ENCODE measurements around the gene RHOA.

Gene RHOA

DNA sequence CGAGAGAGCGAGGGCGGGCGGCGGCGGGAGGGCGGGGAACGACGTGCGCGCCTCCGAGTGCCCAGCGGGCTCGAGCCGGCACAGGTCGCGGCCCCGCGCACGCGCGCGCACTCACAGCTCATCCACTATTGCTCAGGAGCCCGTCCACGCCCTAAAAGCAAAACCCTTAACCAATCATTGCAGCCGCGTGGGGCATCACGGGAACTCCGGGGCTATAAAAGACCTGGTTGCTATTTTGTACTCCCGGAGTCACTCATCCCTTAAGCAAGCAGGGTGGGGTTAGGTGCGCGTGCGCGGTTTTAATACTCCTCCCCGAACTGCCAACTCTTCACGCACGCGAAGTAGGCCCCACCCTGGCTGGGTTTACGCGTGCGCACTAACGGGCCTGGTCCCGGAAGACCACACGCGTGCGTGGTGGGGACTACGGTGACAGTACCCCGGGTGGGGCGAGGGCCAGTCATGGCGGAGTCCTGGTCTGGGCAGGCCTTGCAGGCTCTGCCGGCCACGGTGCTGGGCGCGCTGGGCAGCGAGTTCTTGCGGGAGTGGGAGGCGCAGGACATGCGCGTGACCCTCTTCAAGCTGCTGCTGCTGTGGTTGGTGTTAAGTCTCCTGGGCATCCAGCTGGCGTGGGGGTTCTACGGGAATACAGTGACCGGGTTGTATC is at the start of gene RHOA, which contains the start of gene TCTA:
Gene RHOA (minus strand): TSS at position 9 of the 664 bp plus-strand sequence. CDS start 36,387 bp downstream, outside the sequence.
Gene TCTA (plus strand): TSS at position 456 of the 664 bp plus-strand sequence. CDS start 4 bp downstream, at position 460.
- DNase-seq (ENCODE audit: low spot score), result peak; percentile 100

DNA sequence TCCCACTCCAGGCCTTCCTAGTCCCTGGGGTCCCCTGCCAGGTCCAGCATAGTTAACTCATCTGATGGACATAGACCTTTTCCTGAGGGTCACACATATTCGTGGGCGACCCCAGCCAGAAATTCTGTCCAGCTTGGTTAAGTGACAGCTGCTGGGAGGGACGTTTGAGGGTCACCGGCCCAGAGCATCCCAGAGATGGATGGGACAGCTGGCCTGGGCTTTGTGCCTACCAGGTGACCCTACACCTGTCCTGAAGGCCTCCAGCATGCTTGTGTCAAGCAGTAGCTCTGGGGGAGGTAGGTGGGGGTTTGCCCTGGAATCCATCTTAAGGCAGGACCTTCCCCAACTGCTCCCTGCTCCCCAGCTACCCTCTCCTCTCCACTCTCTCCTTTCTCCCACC is 49.2 kb upstream of the RHOA start:
- DNase-seq (ENCODE audit: low spot score), result no peak

DNA sequence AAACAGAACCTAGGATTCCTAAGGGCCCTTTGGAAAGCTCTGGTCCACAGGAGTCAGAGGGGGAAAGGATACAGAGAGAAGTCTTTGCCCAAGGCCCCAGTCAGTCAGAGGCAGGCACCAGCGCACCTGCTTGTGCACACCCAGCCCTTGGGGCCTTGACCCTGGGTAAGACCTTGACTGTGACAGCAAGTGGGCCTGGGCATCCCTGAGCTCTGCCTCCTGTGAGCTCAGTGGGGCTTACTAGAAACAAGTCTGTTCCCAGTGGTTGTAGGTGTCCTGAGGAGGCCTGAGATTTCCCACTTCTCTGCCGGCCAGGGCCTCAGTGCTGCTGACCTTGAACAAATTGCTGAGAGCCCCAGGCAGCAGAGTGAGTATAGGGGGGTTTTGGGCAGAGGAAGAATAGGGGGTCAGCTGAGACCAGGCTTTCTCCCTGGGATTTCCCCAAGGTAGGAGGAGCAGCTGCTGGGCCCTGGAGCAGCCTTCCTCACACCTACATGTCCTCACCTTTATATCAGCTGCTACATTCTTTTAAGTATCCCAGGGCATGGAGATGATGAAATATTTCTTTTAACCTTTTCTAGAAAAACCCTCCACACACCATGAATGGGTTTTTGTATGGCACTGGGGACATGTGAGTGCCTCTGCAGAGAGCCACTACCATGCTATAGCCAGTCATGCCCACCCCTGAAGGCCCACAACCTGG is 48.6 kb upstream of the RHOA start:
- no peak for DNase-seq (ENCODE audit: low spot score)

DNA sequence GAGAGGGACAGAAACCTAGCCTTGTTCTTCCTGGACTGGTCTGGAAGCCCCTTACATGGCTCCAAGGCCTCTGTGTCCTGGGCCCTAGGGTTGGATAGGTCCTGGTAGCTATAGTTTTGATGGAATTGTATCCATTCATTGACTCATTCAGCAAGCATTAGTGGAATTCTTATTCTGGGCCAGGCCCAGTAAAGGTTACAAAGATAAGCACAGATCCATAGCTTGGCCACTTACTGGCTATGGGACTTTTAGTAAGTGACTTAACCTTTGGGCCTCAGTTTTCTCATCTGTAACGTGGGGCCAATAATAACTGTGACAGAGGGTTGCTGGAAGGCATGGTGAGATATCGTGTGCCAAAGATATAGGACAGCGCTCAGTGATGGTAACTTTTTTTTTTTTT is 44.7 kb upstream of the RHOA start:
- DNase-seq (ENCODE audit: low spot score), result no peak

DNA sequence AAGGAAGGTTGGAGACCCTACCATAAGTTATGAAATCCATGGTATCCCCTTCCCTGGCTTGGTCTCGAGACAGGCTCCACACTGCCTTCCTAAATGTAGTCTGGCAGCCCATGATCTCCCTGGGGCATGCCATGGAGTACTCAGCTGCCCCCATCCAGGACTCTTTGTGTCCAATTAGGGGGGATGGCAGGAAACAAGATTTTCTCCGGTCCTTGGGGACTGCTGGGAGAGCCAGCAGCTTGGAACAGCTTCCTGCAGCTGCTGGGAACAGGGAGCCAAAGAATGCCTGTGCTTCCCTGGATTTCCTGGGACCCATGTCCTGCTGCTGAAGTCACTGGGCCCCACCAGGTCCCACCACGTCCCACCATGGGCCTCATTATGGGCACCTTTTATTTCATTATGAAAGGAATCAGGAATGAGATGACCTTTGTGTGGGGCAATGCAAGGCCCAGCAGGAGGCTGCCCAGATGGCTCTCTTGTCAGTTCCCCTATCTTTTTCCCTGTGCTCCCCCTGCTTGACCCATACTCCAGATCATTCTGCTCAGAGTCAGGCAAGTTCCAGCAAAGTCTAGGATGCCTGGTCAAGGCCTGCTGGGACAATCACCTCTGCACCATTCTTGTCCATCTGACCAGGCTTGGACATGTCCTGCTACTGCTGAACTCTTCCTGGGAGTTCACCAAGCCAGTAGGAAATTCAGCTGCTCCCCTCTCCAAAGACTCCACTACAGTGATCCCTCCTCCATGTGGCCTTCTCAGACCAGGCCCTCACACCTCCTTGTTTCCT is 43.3 kb upstream of the RHOA start:
- no peak for DNase-seq (ENCODE audit: low spot score)

DNA sequence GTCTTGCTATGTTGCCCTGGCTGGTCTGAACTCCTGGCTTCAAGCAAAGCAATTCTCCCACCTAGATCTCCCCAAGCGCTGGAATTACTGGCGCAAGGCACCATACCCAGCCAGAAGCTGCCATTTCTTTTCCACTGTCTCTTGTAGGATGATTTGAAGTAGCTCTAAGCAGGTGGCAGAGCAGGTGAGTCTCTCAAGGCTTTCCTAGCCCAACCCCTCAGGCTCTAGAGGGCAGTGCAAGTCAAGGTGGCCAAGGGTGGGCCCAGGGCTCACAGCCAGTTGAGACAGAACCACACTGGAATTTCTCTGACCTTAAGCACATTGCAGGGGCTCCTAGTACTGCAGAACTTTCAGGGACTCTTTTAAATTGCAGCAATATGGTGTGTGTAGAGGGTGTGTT is 42.7 kb upstream of the RHOA start:
- DNase-seq (ENCODE audit: low spot score), result peak; percentile 59

DNA sequence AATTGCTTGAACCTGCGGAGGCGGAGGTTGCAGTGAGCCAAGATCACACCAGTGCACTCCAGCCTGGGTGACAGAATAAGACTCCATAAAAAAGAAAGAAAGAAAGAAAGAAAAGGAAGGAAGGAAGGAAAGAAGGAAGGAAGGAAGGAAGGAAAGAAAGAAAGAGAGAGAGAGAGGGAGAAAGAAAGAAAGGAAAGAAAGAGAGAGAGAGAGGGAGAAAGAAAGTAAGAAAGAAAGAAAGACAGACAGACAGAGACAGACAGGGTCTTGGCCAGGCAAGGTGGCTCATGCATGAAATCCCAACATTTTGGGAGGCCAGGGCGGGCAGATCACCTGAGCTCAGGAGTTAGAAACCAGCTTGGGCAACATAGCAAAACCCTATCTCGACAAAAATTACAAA is 41.8 kb upstream of the RHOA start:
- DNase-seq (ENCODE audit: low spot score), result no peak

DNA sequence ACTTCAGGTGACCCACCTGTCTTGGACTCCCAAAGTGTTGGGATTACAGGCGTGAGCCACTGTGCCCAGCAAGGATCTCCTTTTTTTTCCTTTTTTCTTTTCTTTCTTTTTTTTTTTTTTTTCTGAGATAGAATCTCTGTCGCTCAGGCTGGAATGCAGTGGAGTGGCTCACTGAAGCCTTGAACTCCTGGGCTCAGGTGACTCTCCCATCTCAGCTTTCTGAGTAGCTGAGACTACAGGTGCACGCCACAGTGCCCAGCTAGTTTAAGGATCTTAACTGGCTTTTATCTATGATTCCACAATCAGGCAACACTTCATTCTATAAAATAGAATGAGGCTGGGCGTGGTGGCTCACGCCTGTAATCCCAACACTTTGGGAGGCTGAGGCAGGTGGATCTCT is 33.6 kb upstream of the RHOA start:
- DNase-seq (ENCODE audit: low spot score), result no peak

DNA sequence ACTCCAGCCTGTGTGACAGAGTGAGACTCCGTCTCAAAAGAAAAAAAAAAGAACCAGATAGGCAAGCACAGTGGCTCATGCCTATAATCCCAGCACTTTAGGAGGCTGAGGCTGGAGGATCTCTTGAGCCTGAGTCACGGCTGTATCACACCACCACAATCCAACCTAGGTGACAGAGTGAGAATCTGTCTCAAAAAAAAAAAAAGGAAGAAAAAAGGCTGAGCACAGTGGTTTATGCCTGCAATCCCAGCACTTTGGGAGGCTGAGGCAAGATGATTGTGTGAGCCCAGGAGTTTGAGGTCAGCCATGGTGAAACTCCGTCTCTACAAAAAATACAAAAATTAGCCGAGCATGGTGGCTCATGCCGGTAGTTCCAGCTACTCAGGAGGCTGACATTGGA is 23.0 kb upstream of the RHOA start:
- DNase-seq (ENCODE audit: low spot score), result no peak

DNA sequence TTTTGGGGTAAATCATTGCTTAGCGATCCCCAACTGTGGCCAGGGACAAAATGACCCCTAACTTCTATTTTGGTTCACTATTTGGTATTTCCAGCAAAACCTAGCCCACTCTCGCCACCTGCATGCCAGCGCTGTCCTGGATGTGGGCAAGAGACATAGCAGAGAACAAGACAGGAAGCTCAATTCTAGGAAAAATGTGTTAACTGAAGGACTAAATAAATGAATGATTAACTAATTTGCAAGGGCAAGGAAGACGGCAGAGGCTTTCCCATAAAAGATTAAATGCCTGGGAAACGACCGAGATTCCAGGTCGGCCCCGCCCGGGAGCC is 16.9 kb upstream of the RHOA start:
- no peak for DNase-seq (ENCODE audit: low spot score)

DNA sequence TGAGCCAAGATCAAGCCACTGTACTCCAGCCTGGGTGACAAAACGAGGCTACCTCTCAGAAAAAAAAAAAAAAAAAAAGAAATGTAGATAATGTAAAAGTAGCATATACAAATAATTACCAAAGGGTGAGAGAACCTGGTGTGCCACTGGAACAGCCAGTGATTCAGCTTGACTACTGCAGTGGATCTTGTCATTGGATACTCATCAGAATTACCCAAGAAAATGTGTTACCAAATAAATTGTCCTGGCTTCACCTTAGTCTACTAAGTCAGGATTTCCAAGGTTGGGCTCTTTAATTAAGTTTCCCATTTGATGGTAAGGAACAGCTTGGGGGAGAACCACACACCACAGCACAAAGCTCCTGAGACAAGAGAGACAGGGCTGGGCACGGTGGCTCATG is 15.8 kb upstream of the RHOA start:
- DNase-seq (ENCODE audit: low spot score), result no peak

DNA sequence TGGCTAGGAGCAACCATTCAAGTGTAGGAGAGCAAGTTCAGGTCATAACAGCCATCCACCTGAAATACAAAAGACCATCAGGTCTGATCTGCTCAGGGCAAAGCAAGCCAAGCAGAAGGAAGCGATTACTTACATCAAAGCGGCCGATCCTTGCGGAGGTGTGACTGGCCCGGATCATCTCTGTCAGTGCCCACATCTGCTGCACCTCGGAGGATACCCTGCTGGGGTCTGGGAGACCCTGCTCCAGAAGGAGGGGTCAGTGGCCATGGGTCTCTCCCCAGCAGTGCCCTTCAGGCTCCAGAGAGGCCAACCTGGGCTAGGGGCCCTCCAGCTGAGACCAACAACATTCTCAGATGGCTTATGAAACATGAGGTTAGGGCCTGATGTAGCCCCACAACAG is 13.0 kb upstream of the RHOA start:
- DNase-seq (ENCODE audit: low spot score), result no peak

DNA sequence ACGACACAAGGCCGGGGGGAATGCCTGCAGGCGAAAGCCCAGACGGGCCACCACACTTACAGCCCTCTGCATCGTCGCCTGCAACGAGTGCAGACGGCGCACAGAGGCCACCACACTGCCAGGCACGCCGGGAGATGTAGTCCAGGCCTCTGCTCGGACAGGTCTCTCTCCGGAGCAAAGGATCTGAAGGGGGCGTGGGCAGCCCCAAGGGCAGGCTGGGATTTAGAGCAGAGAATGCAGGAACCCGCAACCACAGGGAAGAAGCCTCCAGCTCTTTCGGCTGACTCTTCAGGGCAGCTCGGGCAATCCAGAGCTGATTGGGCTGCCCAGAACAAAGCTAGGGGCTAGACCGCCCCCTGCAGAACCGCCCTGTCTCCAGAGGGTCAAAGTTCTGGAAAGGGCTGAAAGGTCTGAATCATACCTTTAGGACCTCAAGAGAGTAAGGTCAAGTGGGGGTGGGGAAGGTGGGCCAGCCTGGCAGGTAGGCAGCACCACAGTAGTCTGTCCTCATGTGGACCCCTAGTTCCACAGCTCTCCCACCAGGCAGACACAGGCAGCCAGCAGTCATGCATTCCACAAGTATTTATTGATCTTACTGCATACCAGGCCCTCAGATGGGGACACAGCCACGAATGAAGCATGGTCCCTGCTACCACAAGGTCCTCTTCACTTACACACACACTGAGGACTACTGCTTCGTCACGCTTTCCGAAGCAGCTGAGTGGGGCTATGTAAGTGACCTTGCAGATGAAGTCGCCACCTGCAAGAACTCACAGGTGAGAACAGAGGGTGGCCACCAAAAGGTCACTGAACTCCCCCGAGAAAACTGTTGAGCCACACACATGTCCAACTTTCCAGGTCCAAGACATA is 10.8 kb upstream of the RHOA start, which contains the start of gene AMT:
Gene AMT (minus strand): TSS at position 95 of the 870 bp plus-strand sequence. CDS start 23 bp downstream, at position 72.
- DNase-seq (ENCODE audit: low spot score), result no peak

DNA sequence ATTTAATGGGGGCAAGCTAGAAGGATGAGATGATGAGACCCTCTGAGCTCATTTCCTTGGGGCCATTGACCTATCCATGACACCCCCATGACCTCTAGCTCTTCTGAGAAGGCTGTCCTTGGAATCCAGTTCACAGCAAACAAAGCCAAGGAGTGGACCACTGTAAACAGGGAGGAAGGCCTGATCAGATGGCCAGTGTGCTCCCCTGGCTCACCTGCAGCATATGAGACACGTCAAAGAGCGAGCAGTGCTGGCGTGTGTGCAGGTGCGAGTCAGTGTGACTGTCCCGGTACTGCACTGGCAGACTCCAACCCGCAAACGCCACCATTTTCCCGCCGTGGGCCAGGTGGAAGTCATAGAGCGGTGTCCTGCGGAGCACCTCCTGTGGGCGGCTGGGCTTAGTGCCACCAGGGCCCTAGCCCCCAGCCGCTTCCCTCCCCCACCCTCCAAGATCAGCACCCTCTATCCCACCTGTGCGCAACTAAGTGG is 10.2 kb upstream of the RHOA start:
- no peak for DNase-seq (ENCODE audit: low spot score)

DNA sequence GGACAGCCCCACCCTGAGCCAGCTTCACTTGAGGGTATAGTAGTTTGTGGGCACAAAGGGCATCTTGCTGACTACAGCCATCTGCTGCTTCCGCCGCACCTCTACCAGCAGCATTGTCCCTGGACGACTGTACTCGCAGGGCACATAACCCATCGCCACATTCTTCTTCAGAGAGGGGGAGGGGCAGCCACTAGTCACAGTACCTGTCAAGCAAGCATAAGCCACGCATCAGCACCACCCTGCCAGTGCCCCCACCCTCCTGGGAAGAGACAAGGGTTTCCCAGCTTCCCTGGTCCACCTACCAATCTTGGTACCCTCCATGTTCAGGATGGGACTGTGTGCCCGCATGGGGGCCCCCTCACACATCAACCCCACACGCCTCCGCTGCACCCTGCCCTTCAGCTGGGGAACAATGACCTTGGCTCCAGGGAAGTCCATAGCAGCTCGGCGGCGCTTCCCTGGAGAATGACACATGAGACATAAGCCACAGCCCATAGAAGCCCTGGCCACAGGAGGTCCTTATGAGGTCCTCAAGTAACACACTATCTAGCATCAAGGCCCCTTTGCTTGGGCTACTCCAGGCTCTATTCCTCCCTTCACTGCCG is 5.8 kb upstream of the RHOA start:
- no peak for DNase-seq (ENCODE audit: low spot score)

DNA sequence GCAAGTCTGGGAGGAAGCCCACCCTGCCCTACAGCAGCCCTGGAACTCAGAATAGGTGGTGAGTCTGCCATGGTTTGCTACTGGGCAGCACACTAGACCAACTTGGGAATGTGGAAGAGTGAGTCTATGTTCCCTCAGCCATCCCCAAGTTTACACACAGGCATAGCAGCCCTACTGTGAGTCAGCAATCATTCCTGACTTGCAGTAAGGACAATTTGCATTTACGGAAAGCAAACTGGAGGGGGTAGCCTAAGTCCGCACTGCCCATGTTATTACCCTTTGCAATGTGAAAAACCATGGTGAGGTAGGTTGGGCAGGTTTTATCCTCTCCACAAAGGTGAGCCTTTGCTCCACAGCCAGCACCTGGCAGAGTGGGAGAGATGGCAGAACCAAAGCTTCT is 5.1 kb upstream of the RHOA start:
- no peak for DNase-seq (ENCODE audit: low spot score)

DNA sequence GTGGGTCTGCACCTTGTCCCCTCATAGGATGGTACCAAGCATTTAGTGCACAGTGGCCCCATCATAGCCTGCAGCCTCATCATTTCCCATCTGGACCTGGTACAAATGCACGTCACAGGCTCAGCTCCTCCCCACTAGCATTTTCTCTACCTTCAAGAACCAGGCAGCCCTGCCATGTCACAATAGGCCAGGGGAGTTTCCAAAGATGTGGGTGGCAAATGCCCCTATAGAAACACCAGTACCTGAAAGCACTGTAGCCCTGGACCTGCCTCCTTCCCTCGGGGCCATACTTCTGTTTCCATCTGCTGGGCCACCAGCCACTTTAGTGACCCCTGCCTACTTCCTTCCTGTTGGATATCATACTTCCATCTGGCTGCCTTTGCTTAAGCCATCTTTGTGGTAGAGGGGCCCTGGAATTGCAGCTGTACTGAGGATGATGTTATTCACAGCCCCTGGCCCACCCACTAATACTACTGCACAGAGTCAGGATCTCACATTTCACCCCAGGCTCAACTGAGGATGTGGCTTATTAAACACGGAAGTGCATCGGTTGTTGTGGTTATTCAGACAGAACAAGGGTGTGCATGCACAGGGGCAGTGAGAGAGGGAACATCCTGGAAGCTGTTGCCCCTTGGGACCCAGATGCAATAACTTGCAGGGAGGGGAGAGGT is 4.3 kb upstream of the RHOA start:
- no peak for DNase-seq (ENCODE audit: low spot score)

DNA sequence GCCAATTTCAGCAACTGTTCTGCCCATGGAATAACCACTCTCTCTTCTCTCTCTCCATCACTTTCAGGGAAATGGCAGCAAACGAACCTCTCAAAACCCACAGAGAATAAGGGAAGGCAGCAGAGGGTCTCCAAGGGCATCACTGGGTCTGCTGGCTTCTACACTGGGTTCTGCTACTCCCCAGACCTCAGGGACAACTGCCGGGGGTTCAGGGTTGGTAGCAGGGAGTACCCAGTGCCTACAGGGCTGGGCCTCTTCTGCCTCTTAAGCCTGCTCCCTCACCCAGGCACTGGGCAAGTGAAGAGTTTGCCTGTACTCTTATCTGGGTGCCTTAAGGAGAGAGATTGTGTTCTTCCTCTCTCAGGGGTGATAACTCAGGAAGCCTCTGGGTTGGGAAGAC is 3.0 kb upstream of the RHOA start:
- DNase-seq (ENCODE audit: low spot score), result no peak

DNA sequence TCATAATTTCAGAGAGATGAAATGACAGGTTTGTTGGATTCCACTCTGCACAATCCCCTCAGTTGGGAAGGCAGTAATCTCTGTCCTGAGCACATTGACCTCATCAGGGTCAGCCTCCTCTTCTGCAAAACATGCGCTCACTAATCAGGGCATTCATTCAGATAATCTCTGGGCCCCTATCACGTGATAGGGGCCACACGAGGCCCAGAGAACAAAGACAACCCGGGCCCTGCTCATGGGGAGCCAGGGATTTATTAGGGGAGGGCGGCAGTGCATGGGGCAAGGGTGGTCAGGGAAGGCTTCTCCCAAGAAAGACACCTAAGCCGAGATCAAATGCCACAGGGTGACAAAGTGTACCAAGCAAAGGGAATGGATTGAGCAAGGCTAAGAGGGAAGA is 1.6 kb upstream of the RHOA start:
- no peak for DNase-seq (ENCODE audit: low spot score)

DNA sequence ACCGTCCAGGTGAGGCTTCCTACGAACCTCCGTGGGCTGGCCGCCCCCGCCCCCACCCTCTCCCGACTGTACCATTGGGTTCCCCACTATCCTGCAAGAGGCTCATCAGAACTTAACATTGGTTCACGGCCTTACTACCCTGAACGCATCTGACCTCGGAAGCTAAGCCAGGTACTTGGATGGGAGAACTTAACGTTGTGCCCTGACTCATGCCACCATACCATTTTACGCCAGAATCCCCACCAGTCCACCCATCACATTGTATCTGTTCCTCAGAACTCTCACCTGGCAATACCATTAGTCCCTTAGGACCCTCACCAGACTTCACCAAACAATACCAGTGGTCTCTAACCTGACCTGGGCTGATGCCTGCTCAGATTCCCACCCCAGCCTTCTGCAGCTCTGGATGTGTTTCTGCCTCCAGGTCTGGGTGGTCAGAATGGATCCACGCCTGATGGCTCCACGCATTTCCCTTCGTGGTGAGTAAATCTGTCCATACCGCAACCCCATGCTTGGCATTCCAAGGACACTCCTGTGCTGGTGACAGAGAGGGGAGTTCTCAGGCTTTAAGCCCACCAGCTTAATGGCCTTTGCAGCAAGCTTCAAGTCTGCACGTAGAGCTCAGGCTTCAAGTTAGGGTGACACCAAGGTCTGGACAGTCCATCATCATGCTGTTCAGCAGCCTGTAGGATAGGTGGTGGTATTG is 1.0 kb upstream of the RHOA start:
- no peak for DNase-seq (ENCODE audit: low spot score)
